Hematopoietic multipotent progenitor cell (in vitro differentiated cells): ENCODE results near the gene PIK3C2B. TPM values are rescaled to one million over a fixed set of nuclear protein-coding genes. Genes with fewer than 3 reads are reported as not detected.
"Not testable (repeated sequence)": the region's sequence is repeated elsewhere in the genome, so short reads cannot be mapped to it uniquely, and the experiment has no call there.

Experiments used
- DNase-seq, 3 donors: peaks; one replicate each; pipeline ENCODE4 v3.0.0-alpha.2; 2011 to 2015; ENCODE audit warnings: low read depth in 2 of 3, low spot score in 2 of 3
- total RNA-seq: library from RNA; depleted of rRNA; stranded (reverse); fragments of >200 nt; gene quantifications from one replicate; pipeline ENCODE4 v1.2.3, GENCODE V29; 2012

PIK3C2B gene
- total RNA-seq, 1 donor, result 32.6 TPM

DNA sequence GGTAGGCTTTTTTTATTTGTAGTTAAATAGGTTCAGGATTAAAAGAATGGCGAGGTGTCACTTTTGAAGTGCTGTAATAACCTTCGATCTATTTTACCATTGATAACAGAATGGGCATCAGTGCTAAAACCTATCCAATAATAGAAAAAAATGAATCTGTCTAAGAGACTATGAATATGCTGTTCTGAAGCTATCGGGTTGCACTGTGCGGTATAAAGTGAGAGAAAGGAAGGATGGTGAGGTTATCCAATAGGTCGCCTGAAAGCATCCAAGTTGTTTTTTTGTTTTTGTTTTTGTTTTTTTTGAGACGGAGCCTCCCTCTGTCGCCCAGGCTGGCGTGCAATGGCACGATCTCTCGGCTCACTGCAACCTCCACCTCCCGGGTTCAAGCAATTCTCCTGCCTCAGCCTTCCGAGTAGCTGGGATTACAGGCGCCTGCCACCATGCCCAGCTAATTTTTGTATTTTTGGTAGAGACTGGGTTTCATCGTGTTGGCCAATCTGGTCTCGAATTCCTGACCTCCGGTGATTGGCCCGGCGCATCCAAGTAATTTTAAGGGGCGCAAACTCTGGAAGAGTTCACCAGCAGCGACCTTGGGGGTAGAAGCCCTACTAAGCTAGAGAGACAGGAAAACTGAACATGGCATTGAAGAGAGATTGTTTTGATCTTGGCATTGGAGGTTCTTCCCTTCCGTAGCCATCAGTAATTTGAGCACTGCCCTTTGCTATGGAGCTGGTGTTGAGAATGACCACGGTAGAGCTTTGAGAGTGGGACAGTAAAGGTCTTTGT is 12.9 kb upstream of the PIK3C2B start:
- DNase-seq, result peak in 2 of 3 donors; percentile 68 to 87

DNA sequence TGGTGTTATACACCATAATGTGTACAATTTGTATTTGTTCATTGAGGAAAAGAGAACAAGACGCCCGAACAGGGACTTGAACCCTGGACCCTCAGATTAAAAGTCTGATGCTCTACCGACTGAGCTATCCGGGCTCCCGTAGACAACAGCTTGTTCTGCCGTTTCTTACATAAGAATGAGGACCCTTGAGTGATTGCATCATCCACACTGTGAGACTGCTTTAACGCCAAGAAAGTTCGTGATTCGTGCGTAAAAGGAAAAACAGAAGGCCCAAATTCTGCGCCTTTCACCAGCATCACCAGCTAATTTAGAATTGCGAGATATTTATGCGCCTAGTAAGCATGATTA is 12.3 kb upstream of the PIK3C2B start:
- peak; percentile 92 to 97 (median 92) for DNase-seq

- DNase-seq, result peak; percentile 68 to 90 (median 76)
These were observed 11.8 kb upstream of the PIK3C2B start for GRCh38 chr1:204506201-204506968.

DNA sequence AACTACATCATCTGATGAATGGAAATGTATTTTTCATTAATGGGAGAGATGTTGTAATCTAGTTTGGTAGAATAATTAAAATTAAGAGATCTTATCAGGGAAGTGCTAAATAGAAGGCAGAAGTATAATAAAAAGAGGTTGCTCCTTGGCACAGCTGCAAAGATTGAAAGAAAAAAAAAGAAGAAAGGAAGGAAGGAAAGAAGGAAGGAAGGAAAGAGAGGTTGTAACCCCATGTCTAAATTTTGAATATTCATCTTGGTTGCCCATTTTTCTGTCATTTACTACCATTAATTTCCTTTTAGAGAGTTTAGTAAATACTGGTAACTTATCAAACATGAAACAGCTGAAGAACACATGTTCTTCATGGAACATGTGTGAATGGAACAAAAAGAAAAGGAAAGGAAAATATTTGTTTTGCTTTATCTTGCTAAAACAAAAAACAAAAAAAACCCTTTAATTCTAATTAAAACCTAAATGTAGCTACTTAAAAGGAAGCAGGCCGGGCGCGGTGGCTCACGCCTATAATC is 11.1 kb upstream of the PIK3C2B start:
- DNase-seq, result peak in 1 of 3 donors; percentile 30

DNA sequence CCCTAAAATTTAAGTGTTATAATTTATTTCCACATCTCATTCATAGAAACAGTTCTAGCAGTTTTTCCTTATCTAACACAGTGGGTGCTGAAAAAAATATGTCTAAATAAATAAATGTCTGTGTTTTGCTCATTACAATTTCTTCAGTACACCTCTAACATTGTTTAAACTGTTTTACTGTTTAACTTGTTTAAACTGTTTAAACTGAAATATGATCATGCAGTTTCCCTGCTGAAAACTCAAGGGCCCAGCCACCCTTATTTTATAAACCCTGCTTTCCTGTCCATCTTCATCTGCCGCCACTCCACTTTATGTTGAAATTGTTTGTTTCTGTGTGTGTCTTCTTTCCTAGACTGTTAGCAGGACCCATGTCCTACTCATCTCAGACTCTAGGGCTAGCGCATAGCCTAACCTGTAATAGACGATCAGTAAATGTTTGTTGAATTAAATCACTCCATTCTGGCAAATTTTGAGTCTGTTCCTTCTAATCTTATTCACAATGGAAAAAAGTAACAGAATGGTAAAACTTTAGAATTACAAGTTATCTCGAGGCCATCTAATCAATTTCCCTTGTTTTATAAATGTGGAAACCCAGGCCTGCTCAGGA is 9.4 kb upstream of the PIK3C2B start:
- DNase-seq, result no peak

DNA sequence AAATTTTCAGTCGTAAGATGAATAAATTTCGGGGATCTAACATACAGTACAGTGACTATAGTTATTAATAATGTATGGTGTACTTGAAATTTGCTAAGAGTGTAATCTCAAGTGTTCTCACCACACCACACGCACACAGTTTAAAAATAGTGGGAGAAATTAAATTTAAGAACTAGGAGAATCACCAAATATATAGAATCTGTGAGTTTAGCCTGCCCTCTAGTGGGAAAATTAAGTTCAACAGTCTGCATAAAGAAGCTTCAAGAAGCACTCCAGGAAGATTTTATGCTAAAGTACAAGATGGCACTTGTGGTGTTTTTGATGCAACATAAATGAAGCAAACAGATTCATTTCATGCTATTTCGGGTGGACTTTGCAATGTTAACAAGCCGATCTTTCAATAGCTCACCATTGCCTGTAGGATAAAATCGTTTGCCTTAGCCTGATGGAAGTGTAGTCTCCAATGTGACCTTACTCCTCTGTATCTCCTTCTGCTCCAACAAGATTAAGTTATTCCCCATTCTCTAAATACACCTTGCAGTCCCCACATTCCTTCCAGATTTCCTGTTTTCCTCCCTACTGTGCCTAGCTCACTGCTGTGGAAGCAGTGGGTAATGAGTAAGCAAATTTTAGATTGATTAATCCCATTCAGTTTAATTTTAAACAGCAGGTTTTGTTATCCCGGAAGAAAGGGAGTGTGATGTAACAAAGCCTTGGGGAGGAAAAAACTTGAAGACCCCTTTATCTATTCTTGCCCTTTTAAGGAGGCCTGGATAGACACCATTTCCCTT is 8.7 kb upstream of the PIK3C2B start:
- DNase-seq, result peak in 2 of 3 donors; percentile 77 to 91

- DNase-seq, result no peak
These were observed 7.6 kb upstream of the PIK3C2B start for GRCh38 chr1:204502241-204502640.

GRCh38 chr1:204499511-204500468 is 5.2 kb upstream of the PIK3C2B start:
- DNase-seq, result no peak

DNA sequence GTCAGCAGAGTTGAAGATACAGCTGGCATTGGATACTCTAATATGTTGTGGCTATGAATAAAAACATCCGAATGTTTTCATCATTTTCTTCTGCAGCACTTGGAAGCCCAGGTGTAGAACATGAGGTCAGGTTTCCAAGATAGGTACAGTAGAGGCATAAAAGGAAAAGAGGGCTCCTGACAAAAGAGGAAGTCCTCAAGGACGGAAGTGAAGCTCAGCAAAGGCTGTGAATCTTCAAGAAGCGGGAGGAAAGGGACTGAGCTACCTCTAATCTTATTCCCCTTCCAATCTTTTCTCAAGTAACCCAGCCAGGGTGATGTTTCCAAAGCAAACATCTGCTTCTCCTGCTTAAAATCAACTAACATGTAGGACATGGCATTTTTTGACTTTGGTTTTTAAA is 4.4 kb upstream of the PIK3C2B start:
- DNase-seq, result no peak

GRCh38 chr1:204495777-204496176 is 1.2 kb upstream of the PIK3C2B start:
- DNase-seq, result no peak

GRCh38 chr1:204495078-204495753 is 611 bp upstream of the PIK3C2B start:
- no peak for DNase-seq

DNA sequence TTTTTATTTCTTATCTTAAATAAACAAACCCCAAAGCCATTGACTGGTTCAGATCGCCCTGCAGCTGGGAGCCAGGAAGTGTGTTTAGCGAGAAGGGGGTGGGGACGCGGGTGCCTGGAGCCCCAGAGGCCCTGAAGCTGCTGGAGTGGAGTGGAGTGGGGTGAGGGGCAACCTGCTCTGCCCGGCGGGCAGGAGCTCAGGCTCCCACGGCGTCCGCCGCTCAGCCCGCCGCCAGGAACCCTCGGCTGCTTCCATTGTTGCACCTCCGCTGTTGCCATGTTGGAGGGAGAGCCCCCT is 673 bp downstream of the PIK3C2B start:
- peak in 2 of 3 donors; percentile 58 to 86 for DNase-seq

- DNase-seq, result no peak
These were observed 1.2 kb downstream of the PIK3C2B start for GRCh38 chr1:204493145-204493983.

DNA sequence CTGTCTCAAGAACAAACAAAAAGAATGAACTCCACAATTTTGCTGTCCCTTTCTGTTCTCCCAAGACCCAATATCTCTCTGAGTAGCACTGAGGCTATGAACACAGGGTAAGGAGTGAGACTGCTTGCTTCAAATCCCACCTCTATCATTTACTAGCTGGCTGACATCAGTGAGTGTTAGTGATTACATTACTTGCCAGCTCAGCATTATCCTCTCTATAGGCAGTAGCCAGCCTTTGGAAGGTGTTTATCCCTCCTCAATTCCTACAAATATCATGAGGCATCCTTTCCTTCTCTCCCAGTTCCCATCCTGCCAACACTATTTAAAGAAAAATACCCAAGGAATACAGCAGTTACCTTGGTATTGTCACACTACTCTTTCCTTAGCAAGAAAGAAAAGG is 3.0 kb downstream of the PIK3C2B start:
- no peak for DNase-seq

DNA sequence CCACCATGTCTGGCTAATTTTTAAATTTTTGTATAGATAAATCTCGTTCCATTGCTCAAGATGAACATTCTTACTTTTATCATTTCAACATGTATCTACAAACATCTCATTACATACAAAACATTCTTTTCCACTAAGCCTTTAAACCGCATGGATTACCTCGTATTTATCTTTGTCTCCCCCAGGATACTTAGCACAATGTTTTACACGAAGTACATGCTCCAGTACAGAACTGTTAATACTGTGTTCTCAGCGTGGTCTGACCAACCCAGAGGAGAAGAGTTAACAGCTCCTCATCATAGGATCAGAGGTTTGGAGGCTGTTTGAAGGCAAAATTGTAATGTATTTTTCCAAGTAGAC is 7.4 kb downstream of the PIK3C2B start:
- DNase-seq, result no peak

- not testable (repeated sequence) for DNase-seq
These were observed 7.9 kb downstream of the PIK3C2B start for GRCh38 chr1:204486513-204487255.

DNA sequence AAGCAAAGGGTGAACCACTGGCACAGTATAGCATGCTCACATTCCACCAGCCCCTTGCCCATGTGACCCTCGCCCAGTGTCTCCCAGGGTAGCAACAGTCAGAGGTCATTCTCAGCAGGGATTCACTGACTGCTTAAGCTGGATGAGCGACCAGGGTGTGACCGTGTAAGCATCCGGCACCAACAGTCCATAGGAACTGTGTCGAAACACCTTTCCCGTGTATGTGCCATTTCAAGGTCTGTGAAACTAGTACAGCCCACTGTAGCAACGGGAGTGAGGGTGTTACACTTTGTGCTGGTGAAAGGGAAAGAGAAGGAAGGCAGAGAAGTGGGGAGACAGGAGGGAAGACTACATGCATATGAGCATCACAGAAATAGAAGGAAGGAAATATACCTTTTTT is 10.8 kb downstream of the PIK3C2B start:
- DNase-seq, result no peak

- DNase-seq, result no peak
These were observed 14.1 kb downstream of the PIK3C2B start for GRCh38 chr1:204480515-204480914.
